ENCODE results near the gene TACR1.
A peak's percentile ranks its signal among the peaks of the same experiment; 100 is the strongest.

TACR1 gene

DNA sequence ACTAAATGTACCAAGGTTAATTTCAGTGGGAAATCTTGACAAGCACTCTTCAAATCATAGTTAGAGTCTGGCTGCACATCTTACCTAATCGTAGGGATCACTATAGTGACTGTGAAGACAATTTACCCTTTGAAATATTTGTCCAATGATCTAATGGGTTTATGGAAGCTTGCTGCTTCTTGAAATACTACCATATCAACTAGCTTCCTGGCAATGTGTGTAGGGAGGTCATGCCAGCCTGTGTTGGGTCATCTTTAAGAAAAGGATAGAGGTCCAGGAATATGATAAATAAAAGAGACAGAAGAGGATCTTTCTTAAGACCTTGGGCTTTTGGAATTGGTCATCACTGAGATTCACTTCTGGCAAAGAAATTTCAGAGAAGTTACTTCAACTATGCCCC is 156.5 kb downstream of the TACR1 start:
- no peaks in the 10 kb centered on the region for H3K27me3 ChIP-seq (replicated peaks; ENCODE audit: control insufficient read depth, insufficient read depth, low read length)
- DNase-seq (ENCODE audit: low read depth), result no peak
- no peak overlapping the region for H3K4me3 ChIP-seq (ENCODE audit: low read length)
- no peaks in the 10 kb centered on the region for H3K36me3 ChIP-seq (ENCODE audit: control insufficient read depth, insufficient read depth, low read length, severe bottlenecking)
- H3K4me1 ChIP-seq (ENCODE audit: control insufficient read depth, insufficient read depth, low read length), result peaks cover 25% of the 10 kb centered on the region
- no peaks in the 10 kb centered on the region for H3K9me3 ChIP-seq (ENCODE audit: control insufficient read depth, low read length)
- H3K9ac ChIP-seq (ENCODE audit: low read length), result no peak overlapping the region

DNA sequence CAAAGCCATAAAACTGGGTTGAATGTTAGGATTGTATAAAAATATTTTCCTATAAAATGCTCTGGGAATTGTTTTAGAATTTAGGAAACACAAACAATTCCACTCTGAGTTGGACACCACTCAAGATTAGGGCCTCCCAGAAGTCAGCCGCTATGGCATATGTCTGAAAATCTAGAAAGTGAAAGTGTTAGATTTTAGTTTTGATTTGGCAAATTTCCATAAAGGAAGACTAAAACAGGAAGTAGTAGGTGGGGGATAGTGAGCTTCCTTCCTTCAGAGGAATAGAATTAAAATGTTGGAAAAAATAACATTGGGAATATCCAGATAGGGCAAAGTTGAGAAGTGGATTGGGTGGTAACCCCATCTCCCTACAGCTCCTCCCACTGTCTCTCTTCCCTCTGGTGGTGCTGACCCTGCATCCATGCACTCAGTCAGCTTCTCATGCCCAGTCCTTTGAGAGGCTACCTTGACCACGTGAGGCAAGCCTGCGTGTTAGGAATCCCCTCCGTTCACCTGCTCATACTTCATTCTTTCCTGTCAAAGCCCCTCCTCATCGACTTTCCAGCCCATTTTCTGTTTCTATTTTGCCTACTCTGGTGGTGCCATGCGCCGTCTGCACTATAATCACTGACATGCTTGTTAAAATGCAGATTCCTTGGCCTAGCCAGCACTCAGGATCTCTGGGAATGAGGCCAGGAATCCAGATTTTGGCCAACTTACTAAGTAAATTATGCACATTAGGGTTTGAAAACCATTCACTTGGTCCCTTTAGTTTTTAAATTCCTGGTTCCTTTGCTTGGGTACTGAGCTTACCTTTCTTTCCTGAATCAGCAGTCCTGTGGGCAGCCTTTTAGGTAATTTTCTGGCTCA is 157.4 kb downstream of the TACR1 start:
- Histone ChIP-seq H3K9ac (ENCODE audit: low read length) (peak overlapping the region; percentile 7), H3K4me3 (ENCODE audit: low read length) (peak overlapping the region; percentile 58), H3K27me3 (replicated peaks; ENCODE audit: control insufficient read depth, insufficient read depth, low read length) (no peaks in the 10 kb centered on the region), H3K36me3 (ENCODE audit: control insufficient read depth, insufficient read depth, low read length, severe bottlenecking) (no peaks in the 10 kb centered on the region), H3K9me3 (ENCODE audit: control insufficient read depth, low read length) (no peaks in the 10 kb centered on the region), H3K4me1 (ENCODE audit: control insufficient read depth, insufficient read depth, low read length) (peaks cover 16% of the 10 kb centered on the region)
- no peak for DNase-seq (ENCODE audit: low read depth)

DNA sequence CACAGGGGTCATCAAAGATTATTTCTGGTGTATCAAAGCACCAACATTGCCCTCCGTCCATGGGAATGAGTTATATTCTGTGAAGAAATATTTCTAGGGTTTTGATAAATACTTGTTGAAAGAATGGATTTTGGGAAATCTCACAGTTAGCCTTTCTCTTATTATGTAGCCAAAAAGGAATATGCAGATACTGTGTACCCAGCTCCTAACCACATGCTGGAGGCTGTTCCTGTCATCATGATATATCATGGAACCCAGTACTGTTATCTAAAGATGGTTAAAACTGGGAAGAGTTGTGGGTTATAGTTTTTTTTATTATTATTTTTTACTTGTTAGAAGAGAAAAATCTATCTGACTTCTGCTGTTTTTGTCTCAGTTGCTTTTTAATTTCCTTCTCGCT is 158.1 kb downstream of the TACR1 start:
- no peak for DNase-seq (ENCODE audit: low read depth)

DNA sequence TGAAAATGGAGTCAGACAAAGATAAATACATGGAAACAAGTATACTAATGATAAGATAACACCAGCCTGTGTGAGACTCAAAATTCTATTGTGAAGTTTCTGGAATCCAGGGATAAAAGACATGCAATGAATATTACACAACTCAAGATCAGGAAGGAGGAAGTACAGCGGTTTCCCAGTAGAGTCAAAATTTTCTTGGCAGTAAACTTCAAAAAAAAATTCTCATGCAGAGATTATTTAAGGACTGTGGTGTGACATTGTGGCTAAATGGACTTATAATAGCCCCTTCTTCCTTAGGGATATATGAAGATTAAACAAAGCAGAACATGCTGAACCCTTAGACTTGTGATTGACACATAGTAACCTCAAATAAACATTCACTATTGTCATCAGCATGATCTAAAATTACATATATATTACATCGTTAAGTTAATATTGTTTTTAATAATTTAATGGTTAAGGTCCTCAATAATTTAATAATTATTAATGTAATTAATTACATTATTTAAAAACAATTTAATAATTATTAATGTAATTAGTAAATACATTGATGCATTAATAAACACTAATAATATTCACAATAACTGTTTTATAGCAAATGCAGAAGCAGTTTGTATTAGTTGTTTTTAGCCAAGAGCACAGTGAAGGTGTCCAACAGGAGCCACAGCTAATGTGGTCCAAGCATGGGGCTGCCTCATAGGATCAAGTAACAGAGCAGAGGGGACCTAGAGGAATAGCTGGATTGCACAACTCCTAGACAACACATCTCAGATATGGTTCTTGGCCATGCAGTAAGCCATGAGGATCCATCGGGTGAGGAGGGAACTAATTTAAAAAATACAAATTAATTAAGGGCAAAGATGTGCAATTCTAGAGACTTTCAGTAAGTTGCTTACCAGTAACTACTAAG is 163.6 kb downstream of the TACR1 start:
- no peak for DNase-seq (ENCODE audit: low read depth)
- Histone ChIP-seq H3K9me3 (ENCODE audit: control insufficient read depth, low read length) (no peaks in the 10 kb centered on the region), H3K27me3 (replicated peaks; ENCODE audit: control insufficient read depth, insufficient read depth, low read length) (no peaks in the 10 kb centered on the region), H3K4me3 (ENCODE audit: low read length) (peak overlapping the region; percentile 43), H3K9ac (ENCODE audit: low read length) (no peak overlapping the region), H3K4me1 (ENCODE audit: control insufficient read depth, insufficient read depth, low read length) (peaks cover 15% of the 10 kb centered on the region), H3K36me3 (ENCODE audit: control insufficient read depth, insufficient read depth, low read length, severe bottlenecking) (no peaks in the 10 kb centered on the region)

More for the DNA sequence above, 158.1 kb downstream of the TACR1 start:
- Histone ChIP-seq H3K9me3 (ENCODE audit: control insufficient read depth, low read length) (no peaks in the 10 kb centered on the region), H3K4me1 (ENCODE audit: control insufficient read depth, insufficient read depth, low read length) (peaks cover 19% of the 10 kb centered on the region), H3K9ac (ENCODE audit: low read length) (no peak overlapping the region), H3K4me3 (ENCODE audit: low read length) (peak overlapping the region; percentile 58), H3K27me3 (replicated peaks; ENCODE audit: control insufficient read depth, insufficient read depth, low read length) (no peaks in the 10 kb centered on the region), H3K36me3 (ENCODE audit: control insufficient read depth, insufficient read depth, low read length, severe bottlenecking) (no peaks in the 10 kb centered on the region)

DNA sequence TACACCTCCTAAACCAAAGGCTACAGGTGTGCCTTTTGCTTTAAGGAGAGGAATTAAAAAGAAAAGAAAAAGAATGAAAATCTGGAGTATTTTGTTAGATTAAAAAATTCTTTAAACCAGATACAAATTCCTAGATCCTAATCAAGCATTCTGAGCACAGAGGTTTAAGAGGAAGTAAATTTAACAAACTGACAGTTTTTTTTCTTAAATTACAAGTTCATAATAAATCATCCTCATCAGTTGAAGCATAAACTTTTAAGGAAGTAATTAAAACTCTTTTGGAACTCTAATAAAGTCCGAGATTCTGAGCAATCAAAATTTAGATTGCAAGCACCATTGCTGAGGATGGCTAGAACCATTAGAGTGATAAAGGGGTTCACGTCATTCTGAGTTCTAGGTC is 165.8 kb downstream of the TACR1 start:
- no peak overlapping the region for H3K9ac ChIP-seq (ENCODE audit: low read length)
- H3K9me3 ChIP-seq (ENCODE audit: control insufficient read depth, low read length), result no peaks in the 10 kb centered on the region
- H3K27me3 ChIP-seq (replicated peaks; ENCODE audit: control insufficient read depth, insufficient read depth, low read length), result no peaks in the 10 kb centered on the region
- H3K36me3 ChIP-seq (ENCODE audit: control insufficient read depth, insufficient read depth, low read length, severe bottlenecking), result no peaks in the 10 kb centered on the region
- no peak for DNase-seq (ENCODE audit: low read depth)
- no peak overlapping the region for H3K4me3 ChIP-seq (ENCODE audit: low read length)
- H3K4me1 ChIP-seq (ENCODE audit: control insufficient read depth, insufficient read depth, low read length), result peaks cover 15% of the 10 kb centered on the region

DNA sequence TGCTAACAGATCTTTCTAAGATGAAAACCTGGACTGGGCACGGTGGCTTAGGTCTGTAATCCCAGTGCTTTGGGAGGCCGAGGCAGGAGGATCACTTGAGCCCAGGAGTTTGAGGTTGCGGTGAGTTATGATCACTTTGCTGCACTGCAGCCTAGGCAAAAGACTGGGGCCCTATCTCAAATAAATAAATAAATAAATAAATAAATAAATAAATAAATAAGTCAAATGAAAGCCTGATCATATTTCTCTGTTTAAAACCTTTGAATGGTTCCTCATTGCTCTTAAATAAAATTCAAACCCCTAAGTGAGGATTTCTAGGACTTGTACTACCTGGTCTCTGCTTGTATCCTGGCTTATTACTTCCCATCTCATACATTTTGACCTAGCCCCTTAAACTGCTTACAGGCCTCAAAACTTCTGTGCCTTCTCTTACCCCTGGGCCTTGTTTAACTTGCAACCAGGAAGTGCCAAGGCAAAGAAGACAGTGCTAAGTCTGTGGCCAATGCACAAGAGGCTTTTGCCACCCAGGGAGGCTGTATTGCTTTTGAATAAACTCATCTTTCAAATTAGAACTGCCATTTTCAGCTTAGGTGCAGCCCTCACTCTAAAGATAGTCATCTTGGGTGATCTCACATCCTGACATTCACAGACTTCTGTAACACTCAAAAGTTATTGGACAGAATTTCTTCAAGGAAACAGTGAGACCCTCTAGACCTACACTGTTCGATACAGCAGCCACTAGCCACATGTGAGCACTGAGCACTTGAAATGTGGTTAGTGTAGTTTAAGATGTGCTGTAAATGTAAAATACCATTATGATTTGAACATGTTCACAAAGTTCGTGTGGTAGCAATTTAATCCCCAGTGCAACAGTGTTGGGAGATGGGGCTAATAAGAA is 167.2 kb downstream of the TACR1 start:
- no peak for DNase-seq (ENCODE audit: low read depth)
- H3K4me3 ChIP-seq (ENCODE audit: low read length), result no peak overlapping the region

DNA sequence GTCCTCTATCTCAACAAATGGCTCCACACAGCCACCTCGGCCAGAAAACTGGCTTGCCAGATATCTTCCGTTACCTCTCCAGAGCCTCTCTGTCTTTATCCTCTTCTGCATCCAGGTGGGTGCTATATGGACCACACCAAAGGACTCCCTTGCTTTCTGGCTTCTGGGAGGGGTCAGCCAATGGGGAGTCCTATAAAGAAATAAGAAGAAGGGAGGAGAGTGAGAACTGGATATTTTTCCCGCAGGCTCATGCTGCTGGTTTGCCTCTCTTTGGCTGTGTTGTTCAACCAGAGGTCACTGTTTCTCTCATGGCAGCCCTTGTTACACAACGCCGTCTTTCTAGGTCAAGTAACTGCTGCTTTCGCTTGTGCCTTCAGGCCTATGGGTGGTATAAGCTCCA is 168.1 kb downstream of the TACR1 start:
- Histone ChIP-seq H3K9me3 (ENCODE audit: control insufficient read depth, low read length) (no peaks in the 10 kb centered on the region), H3K27me3 (replicated peaks; ENCODE audit: control insufficient read depth, insufficient read depth, low read length) (no peaks in the 10 kb centered on the region), H3K4me1 (ENCODE audit: control insufficient read depth, insufficient read depth, low read length) (peaks cover 11% of the 10 kb centered on the region), H3K9ac (ENCODE audit: low read length) (no peak overlapping the region), H3K4me3 (ENCODE audit: low read length) (no peak overlapping the region), H3K36me3 (ENCODE audit: control insufficient read depth, insufficient read depth, low read length, severe bottlenecking) (no peaks in the 10 kb centered on the region)
- no peak for DNase-seq (ENCODE audit: low read depth)

More for the DNA sequence above, 167.2 kb downstream of the TACR1 start:
- Histone ChIP-seq H3K36me3 (ENCODE audit: control insufficient read depth, insufficient read depth, low read length, severe bottlenecking) (no peaks in the 10 kb centered on the region), H3K9ac (ENCODE audit: low read length) (no peak overlapping the region), H3K9me3 (ENCODE audit: control insufficient read depth, low read length) (no peaks in the 10 kb centered on the region), H3K4me1 (ENCODE audit: control insufficient read depth, insufficient read depth, low read length) (peaks cover 15% of the 10 kb centered on the region), H3K27me3 (replicated peaks; ENCODE audit: control insufficient read depth, insufficient read depth, low read length) (no peaks in the 10 kb centered on the region)

DNA sequence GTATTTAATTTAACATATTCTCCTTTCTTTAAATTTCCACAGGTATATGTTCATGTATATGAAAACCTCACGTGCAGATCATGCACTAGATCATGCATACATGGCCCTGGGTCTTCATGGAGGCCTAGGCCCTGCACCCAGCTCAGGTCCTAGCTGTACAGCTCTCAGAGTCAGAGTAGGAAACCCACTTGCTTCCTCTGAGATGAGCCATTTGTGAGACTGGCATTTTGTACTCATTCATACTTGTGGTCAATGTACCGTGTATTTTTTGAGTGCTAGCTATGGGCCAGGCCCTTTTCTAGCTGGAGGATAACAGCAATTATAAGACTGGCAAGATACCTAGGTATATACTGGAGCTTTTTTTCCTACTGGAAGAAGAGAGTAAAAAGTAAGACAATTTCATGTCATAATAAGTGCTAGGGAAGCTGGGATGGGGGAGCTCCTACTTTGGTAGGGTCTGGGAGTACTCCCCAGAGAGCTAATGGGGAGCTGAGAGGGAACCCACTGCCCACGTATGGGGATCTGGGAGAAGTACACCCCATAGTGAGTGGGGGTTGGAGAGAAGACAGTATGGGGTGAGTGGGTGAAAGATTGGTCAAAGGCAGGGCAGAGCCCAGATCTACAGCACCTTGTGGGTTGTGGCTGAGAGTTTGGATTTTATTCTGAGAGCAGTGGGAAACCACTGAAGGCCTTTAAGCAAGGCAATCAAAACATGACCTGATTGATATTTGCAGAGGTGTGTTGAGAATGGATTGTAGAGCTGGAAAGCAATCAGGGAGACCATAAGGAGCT is 168.9 kb downstream of the TACR1 start:
- DNase-seq (ENCODE audit: low read depth), result no peak
- no peaks in the 10 kb centered on the region for H3K9me3 ChIP-seq (ENCODE audit: control insufficient read depth, low read length)
- no peaks in the 10 kb centered on the region for H3K27me3 ChIP-seq (replicated peaks; ENCODE audit: control insufficient read depth, insufficient read depth, low read length)
- peaks cover 5% of the 10 kb centered on the region for H3K4me1 ChIP-seq (ENCODE audit: control insufficient read depth, insufficient read depth, low read length)
- no peak overlapping the region for H3K4me3 ChIP-seq (ENCODE audit: low read length)
- H3K36me3 ChIP-seq (ENCODE audit: control insufficient read depth, insufficient read depth, low read length, severe bottlenecking), result no peaks in the 10 kb centered on the region
- no peak overlapping the region for H3K9ac ChIP-seq (ENCODE audit: low read length)

DNA sequence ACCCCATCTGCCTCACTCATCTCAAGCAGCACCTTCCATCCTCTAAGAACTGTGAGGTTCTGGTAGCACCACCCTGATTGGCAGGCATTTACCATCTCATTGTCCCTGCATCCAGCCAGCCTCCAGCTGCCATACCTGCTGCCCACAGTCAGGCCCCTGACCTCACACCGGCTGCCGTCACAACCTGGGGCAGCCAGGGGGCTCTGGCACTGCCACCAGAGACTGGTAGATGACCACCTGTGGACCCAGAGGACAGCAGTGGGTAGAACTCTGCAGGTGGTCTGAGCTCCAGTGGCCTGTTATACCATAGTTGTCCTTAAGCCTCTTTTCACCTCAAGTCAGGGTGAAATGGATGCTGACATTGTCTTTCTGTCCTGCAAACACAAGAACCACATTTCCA is 171.4 kb downstream of the TACR1 start:
- Histone ChIP-seq H3K27me3 (replicated peaks; ENCODE audit: control insufficient read depth, insufficient read depth, low read length) (no peaks in the 10 kb centered on the region), H3K36me3 (ENCODE audit: control insufficient read depth, insufficient read depth, low read length, severe bottlenecking) (no peaks in the 10 kb centered on the region), H3K9me3 (ENCODE audit: control insufficient read depth, low read length) (no peaks in the 10 kb centered on the region), H3K4me3 (ENCODE audit: low read length) (no peak overlapping the region), H3K4me1 (ENCODE audit: control insufficient read depth, insufficient read depth, low read length) (peaks cover 1% of the 10 kb centered on the region), H3K9ac (ENCODE audit: low read length) (no peak overlapping the region)
- DNase-seq (ENCODE audit: low read depth), result no peak

DNA sequence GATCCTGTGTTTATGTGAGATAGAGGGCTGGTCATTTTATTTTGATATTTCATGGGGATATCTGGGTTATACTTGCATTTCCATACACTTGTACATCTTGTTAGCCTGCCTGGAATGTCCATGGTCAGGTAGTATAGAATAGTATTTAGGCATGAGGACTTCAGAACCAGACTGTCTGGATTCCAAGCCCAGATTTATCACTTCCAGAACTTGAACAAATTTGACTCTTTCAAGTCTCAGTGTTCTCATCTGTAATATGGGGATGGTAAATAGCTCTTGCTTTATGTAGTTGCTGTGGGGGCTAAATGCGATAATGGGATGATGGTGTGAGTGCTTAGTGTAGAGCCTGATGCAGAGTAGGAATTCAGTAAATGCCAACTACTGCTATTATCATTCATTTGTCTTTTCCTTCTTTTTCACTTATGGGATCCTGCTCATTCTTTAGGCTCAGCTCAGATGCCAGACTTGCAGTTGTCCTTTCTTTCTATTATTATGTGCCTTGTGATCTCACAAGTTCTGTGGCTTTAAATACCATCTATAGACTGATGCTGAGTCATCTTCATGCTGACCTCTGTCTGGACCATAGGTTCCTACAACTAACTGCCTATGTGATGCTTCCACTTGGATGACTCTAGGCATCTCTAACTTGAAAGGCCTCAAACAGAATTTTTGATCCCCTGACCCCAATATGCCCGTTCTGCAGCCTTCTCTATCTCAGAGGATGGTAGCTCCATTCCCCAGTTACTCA is 173.5 kb downstream of the TACR1 start:
- H3K4me1 ChIP-seq (ENCODE audit: control insufficient read depth, insufficient read depth, low read length), result peaks cover 22% of the 10 kb centered on the region
- no peaks in the 10 kb centered on the region for H3K36me3 ChIP-seq (ENCODE audit: control insufficient read depth, insufficient read depth, low read length, severe bottlenecking)
- DNase-seq (ENCODE audit: low read depth), result no peak
- no peak overlapping the region for H3K9ac ChIP-seq (ENCODE audit: low read length)
- H3K4me3 ChIP-seq (ENCODE audit: low read length), result no peak overlapping the region
- H3K27me3 ChIP-seq (replicated peaks; ENCODE audit: control insufficient read depth, insufficient read depth, low read length), result no peaks in the 10 kb centered on the region
- H3K9me3 ChIP-seq (ENCODE audit: control insufficient read depth, low read length), result no peaks in the 10 kb centered on the region

Measured in adipocyte (in vitro differentiated cells).